IPS DF 6.9 (cell line): ENCODE data around the gene ASTN2.
A peak's percentile ranks its signal among the peaks of the same experiment; 100 is the strongest.

ENCODE experiments used
- DNase-seq: peaks from one replicate; pipeline ENCODE4 v3.0.0-alpha.2; 2013; ENCODE audit warnings: low read depth, low spot score
- H3K27ac ChIP-seq: one replicate; pipeline ENCODE4 v1.5.1; 2013; ENCODE audit warnings: low read length, control low read depth
- H3K27me3 ChIP-seq: 2 replicates; pipeline ENCODE4 v1.6.1; 2013; ENCODE audit warnings: mild to moderate bottlenecking, low read length; ENCODE audit not compliant: control insufficient read depth, insufficient read depth
- H3K36me3 ChIP-seq: 2 replicates; pipeline ENCODE4 v1.6.1; 2013; ENCODE audit warnings: low read length; ENCODE audit not compliant: control insufficient read depth, insufficient read depth
- H3K4me1 ChIP-seq: 2 replicates; pipeline ENCODE4 v1.6.1; 2013; ENCODE audit warnings: low read length; ENCODE audit not compliant: control insufficient read depth, insufficient read depth
- H3K4me3 ChIP-seq: 2 replicates; pipeline ENCODE4 v1.5.1; 2013; ENCODE audit warnings: mild to moderate bottlenecking, low read length
- H3K9me3 ChIP-seq: 2 replicates; pipeline ENCODE4 v1.6.1; 2013; ENCODE audit warnings: low read length, inconsistent platforms; ENCODE audit not compliant: control insufficient read depth, insufficient read depth
- WGBS: extraction: QIAGEN DNeasy Blood & Tissue Kit; methylation state at CpG from one replicate; pipeline ENCODE4 v1.1.7; 2013; ENCODE audit warnings: mixed read lengths, missing lambda C conversion rate; ENCODE audit not compliant: insufficient read length, insufficient coverage; 5-methylcytosine and 5-hydroxymethylcytosine counted together

ASTN2 gene

DNA sequence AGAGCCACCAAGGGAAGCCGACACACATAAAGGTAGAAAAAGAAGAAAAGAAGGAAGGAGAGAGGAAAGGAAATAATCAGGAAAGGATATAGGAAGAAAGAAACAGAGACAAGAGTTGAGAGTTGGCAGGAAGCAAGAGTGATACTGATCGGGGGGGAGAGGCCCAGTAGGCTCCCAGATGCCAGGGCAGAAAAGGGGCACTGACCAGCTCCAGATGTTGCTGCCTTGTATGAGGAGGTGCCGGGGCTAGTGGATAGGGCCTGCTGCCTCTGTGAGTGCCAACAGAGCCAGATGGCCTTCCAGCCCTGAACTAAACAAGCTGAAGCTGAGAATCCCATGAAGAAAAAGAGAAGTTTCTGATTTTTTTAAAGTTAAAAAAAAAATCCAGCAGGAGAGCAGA, 809.8 kb downstream of the ASTN2 start:
- no CpG with 5 or more reads among the region's 3 CpGs for WGBS
- Histone ChIP-seq H3K4me3 (no peak overlapping the region), H3K27me3 (no peaks in the 10 kb centered on the region), H3K36me3 (no peaks in the 10 kb centered on the region), H3K27ac (no peak overlapping the region), H3K9me3 (no peaks in the 10 kb centered on the region), H3K4me1 (peaks cover 1% of the 10 kb centered on the region; the same call in 1 of the 2 replicates)
- no peak for DNase-seq

DNA sequence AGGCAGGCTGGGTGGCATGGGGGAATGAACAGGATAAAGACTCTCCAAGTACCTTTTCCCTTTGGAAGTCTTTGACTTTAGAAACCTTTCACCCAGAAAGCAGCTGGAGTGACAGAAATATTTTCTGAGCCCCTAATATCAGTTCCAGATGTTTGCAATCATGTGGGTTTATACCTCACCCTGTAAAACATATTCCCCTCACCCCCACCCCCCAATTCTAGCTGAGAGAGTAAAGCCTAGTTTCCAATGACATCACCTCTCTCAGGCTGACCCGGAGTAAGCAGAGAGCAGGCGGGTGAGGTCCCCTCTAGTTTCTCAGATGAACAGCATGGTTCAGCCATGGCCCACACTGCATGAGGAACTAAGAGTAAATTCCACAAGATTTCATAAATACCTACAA, 810.6 kb downstream of the ASTN2 start:
- WGBS, result no CpG with 5 or more reads among the region's 2 CpGs
- no peak for DNase-seq

GRCh38 chr9:116599342-116599884, 815.4 kb downstream of the ASTN2 start:
- WGBS, result no CpG with 5 or more reads among the region's 2 CpGs
- DNase-seq, result no peak
- H3K9me3 ChIP-seq, result no peaks in the 10 kb centered on the region

More for the DNA sequence above, 810.6 kb downstream of the ASTN2 start:
- Histone ChIP-seq H3K4me3 (no peak overlapping the region), H3K9me3 (no peaks in the 10 kb centered on the region), H3K36me3 (no peaks in the 10 kb centered on the region), H3K27me3 (no peaks in the 10 kb centered on the region), H3K4me1 (peaks cover 1% of the 10 kb centered on the region; the same call in 1 of the 2 replicates), H3K27ac (no peak overlapping the region)

GRCh38 chr9:116596646-116597045, 818.2 kb downstream of the ASTN2 start:
- DNase-seq, result no peak
- no CpG with 5 or more reads among the region's 2 CpGs for WGBS
- H3K36me3 ChIP-seq, result no peaks in the 10 kb centered on the region
- no peaks in the 10 kb centered on the region for H3K4me1 ChIP-seq
- H3K27ac ChIP-seq, result no peak overlapping the region
- H3K9me3 ChIP-seq, result no peaks in the 10 kb centered on the region
- H3K4me3 ChIP-seq, result no peak overlapping the region
- H3K27me3 ChIP-seq, result no peaks in the 10 kb centered on the region

More at GRCh38 chr9:116599342-116599884, 815.4 kb downstream of the ASTN2 start:
- H3K36me3 ChIP-seq, result no peaks in the 10 kb centered on the region
- no peak overlapping the region for H3K27ac ChIP-seq
- no peaks in the 10 kb centered on the region for H3K4me1 ChIP-seq
- no peaks in the 10 kb centered on the region for H3K27me3 ChIP-seq
- H3K4me3 ChIP-seq, result no peak overlapping the region

- no peak for DNase-seq
- no peak overlapping the region for H3K4me3 ChIP-seq
- H3K27me3 ChIP-seq, result no peaks in the 10 kb centered on the region
- no peak overlapping the region for H3K27ac ChIP-seq
- H3K36me3 ChIP-seq, result no peaks in the 10 kb centered on the region
- WGBS, result no CpG with 5 or more reads among the region's 2 CpGs
- no peaks in the 10 kb centered on the region for H3K9me3 ChIP-seq
- no peaks in the 10 kb centered on the region for H3K4me1 ChIP-seq
Observed at GRCh38 chr9:116594547-116594946, 820.3 kb downstream of the ASTN2 start.

- no peak overlapping the region for H3K27ac ChIP-seq
- WGBS, result no CpG with 5 or more reads among the region's 3 CpGs
- H3K27me3 ChIP-seq, result no peaks in the 10 kb centered on the region
- H3K4me3 ChIP-seq, result no peak overlapping the region
- H3K36me3 ChIP-seq, result no peaks in the 10 kb centered on the region
- no peaks in the 10 kb centered on the region for H3K9me3 ChIP-seq
- H3K4me1 ChIP-seq, result no peaks in the 10 kb centered on the region
- DNase-seq, result no peak
Observed at GRCh38 chr9:116592970-116593369, 821.9 kb downstream of the ASTN2 start.

DNA sequence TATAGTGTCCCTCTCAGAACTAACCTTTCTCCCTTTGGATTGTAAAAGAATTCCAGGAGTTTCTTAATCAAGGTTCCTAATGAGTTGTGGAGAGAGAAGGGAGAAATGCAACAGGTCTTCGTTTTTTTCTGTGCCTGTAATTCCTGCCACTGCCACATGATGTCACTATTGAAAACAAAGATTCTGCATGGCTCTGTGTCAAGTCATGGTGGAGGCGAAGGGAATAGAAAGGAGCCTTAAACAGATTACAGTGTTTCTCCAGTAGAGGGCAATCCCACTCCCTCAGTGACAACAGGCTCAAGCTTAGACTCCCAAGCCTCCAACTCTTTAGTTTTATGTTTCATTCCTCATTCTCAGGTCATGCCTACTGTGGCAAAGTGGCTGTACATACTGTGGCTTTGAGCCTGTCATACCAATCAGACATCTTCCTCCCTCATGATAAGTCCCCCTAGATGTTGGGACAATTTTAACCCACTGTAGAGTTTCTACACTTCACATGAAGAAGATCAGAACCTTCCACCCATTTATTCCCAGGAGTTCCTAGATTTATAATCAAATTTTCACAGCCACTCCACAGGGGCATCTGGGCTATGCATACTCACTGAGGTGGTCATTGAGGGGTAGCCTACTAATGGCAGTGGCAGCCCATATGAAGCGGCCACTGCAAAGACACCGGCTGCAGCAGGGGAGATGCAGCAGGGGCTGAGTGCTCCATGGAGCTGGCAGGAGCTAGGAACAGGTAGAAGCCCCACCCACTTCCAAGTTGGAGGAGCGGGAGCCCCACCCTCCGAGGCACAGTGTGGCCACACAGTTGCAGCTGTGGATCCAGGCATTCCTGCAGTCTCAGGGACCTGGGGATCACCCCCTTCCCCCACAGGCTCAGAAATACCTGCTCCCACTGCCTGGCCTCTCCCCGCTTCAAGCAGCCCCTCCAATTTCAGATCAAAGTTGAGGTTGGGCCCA, 825.2 kb downstream of the ASTN2 start:
- WGBS, result no CpG with 5 or more reads among the region's 7 CpGs
- H3K4me3 ChIP-seq, result no peak overlapping the region
- DNase-seq, result peak; percentile 89
- no peaks in the 10 kb centered on the region for H3K9me3 ChIP-seq
- no peaks in the 10 kb centered on the region for H3K27me3 ChIP-seq
- H3K36me3 ChIP-seq, result no peaks in the 10 kb centered on the region
- H3K4me1 ChIP-seq, result no peaks in the 10 kb centered on the region
- no peak overlapping the region for H3K27ac ChIP-seq

DNA sequence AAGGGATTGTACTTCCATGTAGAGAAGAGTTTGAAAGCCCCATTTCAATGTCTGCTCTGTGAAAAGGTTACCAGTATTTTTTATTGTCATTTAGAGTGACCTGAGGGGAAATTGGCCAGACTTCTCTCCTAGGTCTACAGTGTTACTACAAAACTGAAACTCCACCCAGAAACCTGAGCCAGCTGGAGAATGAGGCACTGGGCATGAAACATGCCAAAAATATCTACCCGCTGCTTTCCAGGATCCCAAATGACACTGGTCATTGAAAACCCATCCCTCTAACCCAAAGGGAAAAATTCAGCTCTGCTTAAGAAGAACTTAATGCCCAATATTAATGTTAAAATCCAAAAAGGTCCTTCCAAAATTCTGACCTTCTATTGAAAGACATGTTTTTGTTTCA, 826.9 kb downstream of the ASTN2 start:
- no peak overlapping the region for H3K27ac ChIP-seq
- DNase-seq, result no peak
- H3K27me3 ChIP-seq, result no peaks in the 10 kb centered on the region
- H3K36me3 ChIP-seq, result no peaks in the 10 kb centered on the region
- WGBS, result no CpG with 5 or more reads among the region's 1 CpG
- peaks cover 1% of the 10 kb centered on the region; the same call in 1 of the 2 replicates for H3K4me1 ChIP-seq
- H3K4me3 ChIP-seq, result no peak overlapping the region
- H3K9me3 ChIP-seq, result no peaks in the 10 kb centered on the region

DNA sequence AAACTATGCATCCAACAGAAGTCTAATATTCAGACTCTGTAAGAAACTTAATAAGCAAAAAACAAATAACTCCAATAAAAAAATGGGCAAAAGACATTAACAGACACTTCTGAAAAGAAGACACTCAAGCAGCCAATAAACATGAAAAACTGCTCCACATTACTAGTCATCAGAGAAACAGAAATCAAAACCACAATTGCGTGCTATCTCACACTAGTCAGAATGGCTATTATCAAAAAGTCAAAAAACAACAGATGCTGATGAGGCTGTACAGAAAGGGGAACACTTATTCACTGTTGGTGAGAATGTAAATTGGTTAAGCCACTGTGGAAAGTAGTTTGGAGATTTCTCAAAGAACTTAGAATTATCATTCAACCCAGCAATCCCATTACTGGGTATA, 829.0 kb downstream of the ASTN2 start:
- Histone ChIP-seq H3K27ac (no peak overlapping the region), H3K27me3 (no peaks in the 10 kb centered on the region), H3K4me1 (peaks cover 1% of the 10 kb centered on the region; the same call in 1 of the 2 replicates), H3K9me3 (no peaks in the 10 kb centered on the region), H3K36me3 (no peaks in the 10 kb centered on the region), H3K4me3 (no peak overlapping the region)
- WGBS, result no CpG with 5 or more reads among the region's 1 CpG
- DNase-seq, result no peak

GRCh38 chr9:116585204-116585603, 829.7 kb downstream of the ASTN2 start:
- Histone ChIP-seq H3K4me1 (peaks cover 1% of the 10 kb centered on the region; the same call in 1 of the 2 replicates), H3K4me3 (no peak overlapping the region), H3K36me3 (no peaks in the 10 kb centered on the region), H3K27me3 (no peaks in the 10 kb centered on the region), H3K27ac (no peak overlapping the region), H3K9me3 (no peaks in the 10 kb centered on the region)
- DNase-seq, result no peak
